ENCODE measurements around the gene SLCO2A1.

SLCO2A1 gene

DNA sequence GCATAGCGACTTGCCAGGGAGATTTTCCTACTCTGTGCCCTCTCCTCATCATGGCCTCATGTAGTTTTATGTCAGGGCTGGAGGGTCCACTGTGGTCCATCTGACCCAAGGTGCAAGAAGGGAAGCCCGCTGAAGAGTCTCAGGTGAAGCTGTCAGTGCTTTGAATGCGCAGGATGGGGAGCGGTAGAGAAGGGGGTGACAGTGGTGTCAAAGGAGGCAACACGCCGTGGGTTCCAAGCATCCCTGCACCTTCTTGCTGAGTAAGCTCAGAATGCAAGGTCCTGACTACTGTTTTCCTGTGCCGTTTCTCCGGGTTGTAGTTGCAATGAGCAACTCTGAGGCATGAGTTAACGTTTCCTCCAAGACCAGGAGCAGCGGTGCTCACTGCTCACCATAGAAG lies 89.2 kb downstream of the SLCO2A1 start:
- H3K4me3 ChIP-seq (ENCODE audit: low read depth, low read length), result no peak overlapping the region
- TF ChIP-seq CTCF (IDR thresholded peaks at IDR 0.05; ENCODE audit: low read depth, low read length, missing control alignments), result no peak
- DNase-seq (ENCODE audit: low read depth), result no peak

- no peak for TF ChIP-seq CTCF (IDR thresholded peaks at IDR 0.05; ENCODE audit: low read depth, low read length, missing control alignments)
- H3K4me3 ChIP-seq (ENCODE audit: low read depth, low read length), result no peak overlapping the region
Observed at GRCh38 chr3:133939463-133939835, 90.3 kb downstream of the SLCO2A1 start.

GRCh38 chr3:133938770-133939462 lies 90.8 kb downstream of the SLCO2A1 start:
- TF ChIP-seq CTCF (IDR thresholded peaks at IDR 0.05; ENCODE audit: low read depth, low read length, missing control alignments), result no peak
- DNase-seq (ENCODE audit: low read depth), result no peak
- no peak overlapping the region for H3K4me3 ChIP-seq (ENCODE audit: low read depth, low read length)

More at GRCh38 chr3:133939463-133939835, 90.3 kb downstream of the SLCO2A1 start:
- DNase-seq (ENCODE audit: low read depth), result no peak

GRCh38 chr3:133937756-133938601 lies 91.7 kb downstream of the SLCO2A1 start:
- no peak for TF ChIP-seq CTCF (IDR thresholded peaks at IDR 0.05; ENCODE audit: low read depth, low read length, missing control alignments)
- H3K4me3 ChIP-seq (ENCODE audit: low read depth, low read length), result no peak overlapping the region

DNA sequence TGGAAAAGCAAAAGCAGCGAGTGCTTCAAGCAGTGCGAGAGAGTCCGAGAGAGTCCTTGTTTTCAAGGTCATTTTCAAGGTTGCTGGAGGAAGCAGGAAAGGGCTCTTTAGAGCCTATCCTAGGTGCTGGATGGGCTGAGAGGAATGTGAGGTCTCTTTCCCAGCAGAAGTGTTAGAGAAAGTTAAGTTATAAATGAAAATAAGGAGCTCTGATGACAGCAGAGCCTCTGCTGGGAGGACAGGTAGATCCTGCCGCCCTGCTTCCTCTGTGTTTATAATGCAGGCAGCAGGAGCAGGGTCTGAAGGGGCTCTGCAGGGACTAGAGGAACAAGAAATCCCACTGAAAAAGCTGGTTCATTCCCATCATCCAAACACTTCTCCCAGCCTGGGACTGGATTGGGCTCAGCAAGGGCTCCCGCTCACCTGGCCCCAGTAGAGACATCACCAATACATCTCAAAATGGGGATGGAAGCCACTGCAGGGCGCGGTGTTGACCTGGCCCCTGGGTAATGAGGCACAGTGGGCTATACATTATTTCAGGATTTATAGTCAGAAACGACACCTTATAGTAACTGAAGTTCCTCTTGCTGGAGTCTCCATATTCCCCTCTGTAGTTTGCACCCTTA lies 92.6 kb downstream of the SLCO2A1 start:
- DNase-seq (ENCODE audit: low read depth), result no peak
- TF ChIP-seq CTCF (IDR thresholded peaks at IDR 0.05; ENCODE audit: low read depth, low read length, missing control alignments), result no peak
- H3K4me3 ChIP-seq (ENCODE audit: low read depth, low read length), result no peak overlapping the region

More at GRCh38 chr3:133937756-133938601, 91.7 kb downstream of the SLCO2A1 start:
- no peak for DNase-seq (ENCODE audit: low read depth)

DNA sequence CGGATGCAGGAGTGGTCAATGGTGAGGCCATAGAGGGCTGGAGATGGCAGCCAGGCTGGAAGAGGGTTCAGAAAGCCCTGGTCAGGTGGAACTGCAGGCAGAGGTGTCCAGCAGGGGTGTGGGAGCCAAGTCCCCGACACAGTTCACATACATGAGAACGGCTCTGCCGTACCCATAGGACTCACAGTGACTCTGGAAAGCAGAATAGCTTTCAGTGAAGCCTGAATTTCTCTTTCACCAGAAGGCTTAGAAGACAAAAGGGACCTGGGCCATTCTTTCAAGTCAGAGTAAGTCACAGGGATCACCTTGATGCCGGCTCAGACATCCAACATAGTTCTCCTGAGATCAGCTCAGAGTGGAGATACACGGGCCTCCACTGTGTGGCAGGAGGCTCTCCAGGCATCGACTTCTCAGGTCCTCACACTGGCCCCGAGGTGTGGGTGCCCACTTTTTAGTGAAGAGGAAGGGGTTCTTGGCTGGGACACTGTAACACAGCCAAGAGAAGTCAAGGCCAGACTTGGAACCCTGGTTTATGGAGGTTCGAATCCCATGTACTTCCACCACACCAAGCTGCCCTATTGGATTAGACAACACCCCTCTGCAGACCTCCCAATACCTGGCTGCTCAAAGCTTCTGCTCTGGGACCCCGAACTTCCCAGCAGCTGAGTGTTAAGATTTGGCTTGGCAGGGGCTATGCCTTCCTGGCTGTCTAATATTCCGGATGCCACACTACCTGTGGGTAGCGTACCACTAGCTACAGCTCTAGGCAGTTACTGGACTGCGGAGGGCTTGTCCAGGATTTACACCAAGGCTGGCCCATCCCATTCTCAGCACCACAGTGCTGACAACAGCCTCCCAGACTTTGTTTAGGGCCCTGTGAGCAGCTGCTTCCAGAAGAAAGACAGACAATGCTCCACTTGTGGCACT lies 93.6 kb downstream of the SLCO2A1 start:
- TF ChIP-seq CTCF (IDR thresholded peaks at IDR 0.05; ENCODE audit: low read depth, low read length, missing control alignments), result no peak
- H3K4me3 ChIP-seq (ENCODE audit: low read depth, low read length), result no peak overlapping the region
- no peak for DNase-seq (ENCODE audit: low read depth)

Data from GM12864 (cell line).